ENCODE data around the gene LILRA5. TPM values are rescaled to one million over a fixed set of nuclear protein-coding genes. Genes with fewer than 3 reads are reported as not detected.

LILRA5 gene
- polyA plus RNA-seq, 1 donor (not counting 4 experiments of a cell fraction or from before 2014, with no cell fraction given) = not detected

- FAIRE-seq = no peak
- Histone ChIP-seq H4K20me1 (ENCODE audit: control insufficient read depth, extremely low read depth, insufficient read depth, low read length) (no peaks in the 10 kb centered on the region), H3K27me3 (ENCODE audit: control insufficient read depth, extremely low read depth, insufficient read depth, low read length) (no peaks in the 10 kb centered on the region)
Measured at GRCh38 chr19:54343868-54344267, 30.9 kb upstream of the LILRA5 start.

GRCh38 chr19:54341295-54341694 is 28.3 kb upstream of the LILRA5 start:
- no peaks in the 10 kb centered on the region for H3K79me2 ChIP-seq (ENCODE audit: control insufficient read depth, insufficient read depth, low read length)
- no peaks in the 10 kb centered on the region for H3K4me1 ChIP-seq (ENCODE audit: control insufficient read depth, extremely low read depth, insufficient read depth, low read length)
- no peak overlapping the region for H3K9ac ChIP-seq (ENCODE audit: control insufficient read depth, extremely low read depth, insufficient read depth, low read length)
- no peaks in the 10 kb centered on the region for H3K9me1 ChIP-seq (ENCODE audit: control insufficient read depth, extremely low read depth, insufficient read depth, low read length)
- DNase-seq (ENCODE audit: low read depth, low spot score) = no peak
- no peak overlapping the region for H2AFZ ChIP-seq (ENCODE audit: control insufficient read depth, low read length)
- no peak for FAIRE-seq
- no peak overlapping the region for H3K27ac ChIP-seq (ENCODE audit: control insufficient read depth, insufficient read depth, low read length)
- no peaks in the 10 kb centered on the region for H3K36me3 ChIP-seq (ENCODE audit: control insufficient read depth in 2 of 2, extremely low read depth in 1 of 2, insufficient read depth in 2 of 2, low read length in 2 of 2)
- H3K4me3 ChIP-seq (ENCODE audit: control insufficient read depth in 2 of 3, extremely low read depth in 1 of 3, insufficient read depth in 2 of 3, low read depth in 1 of 3, low read length in 3 of 3) = no peak overlapping the region
- TF ChIP-seq EZH2 (IDR thresholded peaks at IDR 0.05; ENCODE audit: low read length) (no peak), CTCF (optimal IDR thresholded peaks at IDR 0.05 in 1 of 3, IDR thresholded peaks at IDR 0.05 in 1 of 3, conservative IDR thresholded peaks at IDR 0.05 in 1 of 3; ENCODE audit: extremely low read depth in 1 of 3, insufficient read depth in 2 of 3, low read length in 3 of 3) (no peak)
- H4K20me1 ChIP-seq (ENCODE audit: control insufficient read depth, extremely low read depth, insufficient read depth, low read length) = no peaks in the 10 kb centered on the region
- no peak overlapping the region for H3K4me2 ChIP-seq (ENCODE audit: control insufficient read depth, extremely low read depth, insufficient read depth, low read depth, low read length)
- dilution Hi-C loops (cut with MboI; ENCODE audit: extremely low pct_ligation_motif_present, low sequenced_read_pairs) = no loop called here
- no peaks in the 10 kb centered on the region for H3K27me3 ChIP-seq (ENCODE audit: control insufficient read depth, extremely low read depth, insufficient read depth, low read length)
- no peaks in the 10 kb centered on the region for H3K9me3 ChIP-seq (ENCODE audit: control insufficient read depth, low read depth, low read length)

More at GRCh38 chr19:54343868-54344267, 30.9 kb upstream of the LILRA5 start:
- no peak overlapping the region for H3K27ac ChIP-seq (ENCODE audit: control insufficient read depth, insufficient read depth, low read length)
- no peaks in the 10 kb centered on the region for H3K4me1 ChIP-seq (ENCODE audit: control insufficient read depth, extremely low read depth, insufficient read depth, low read length)
- no peak overlapping the region for H3K4me2 ChIP-seq (ENCODE audit: control insufficient read depth, extremely low read depth, insufficient read depth, low read depth, low read length)
- no peaks in the 10 kb centered on the region for H3K79me2 ChIP-seq (ENCODE audit: control insufficient read depth, insufficient read depth, low read length)
- no peak overlapping the region for H3K9ac ChIP-seq (ENCODE audit: control insufficient read depth, extremely low read depth, insufficient read depth, low read length)
- H3K4me3 ChIP-seq (ENCODE audit: control insufficient read depth in 2 of 3, extremely low read depth in 1 of 3, insufficient read depth in 2 of 3, low read depth in 1 of 3, low read length in 3 of 3) = no peak overlapping the region
- dilution Hi-C loops (cut with MboI; ENCODE audit: extremely low pct_ligation_motif_present, low sequenced_read_pairs) = no loop called here
- H3K9me1 ChIP-seq (ENCODE audit: control insufficient read depth, extremely low read depth, insufficient read depth, low read length) = no peaks in the 10 kb centered on the region
- H3K9me3 ChIP-seq (ENCODE audit: control insufficient read depth, low read depth, low read length) = no peaks in the 10 kb centered on the region
- no peaks in the 10 kb centered on the region for H3K36me3 ChIP-seq (ENCODE audit: control insufficient read depth in 2 of 2, extremely low read depth in 1 of 2, insufficient read depth in 2 of 2, low read length in 2 of 2)
- DNase-seq (ENCODE audit: low read depth, low spot score) = no peak
- TF ChIP-seq EZH2 (IDR thresholded peaks at IDR 0.05; ENCODE audit: low read length) (no peak), CTCF (optimal IDR thresholded peaks at IDR 0.05 in 1 of 3, IDR thresholded peaks at IDR 0.05 in 1 of 3, conservative IDR thresholded peaks at IDR 0.05 in 1 of 3; ENCODE audit: extremely low read depth in 1 of 3, insufficient read depth in 2 of 3, low read length in 3 of 3) (no peak)
- no peak overlapping the region for H2AFZ ChIP-seq (ENCODE audit: control insufficient read depth, low read length)
